ENCODE results near the gene ATP10D. TPM values are rescaled to one million over a fixed set of nuclear protein-coding genes. Genes with fewer than 3 reads are reported as not detected.

ATP10D gene
- total and polyA plus RNA-seq, 2 donors (not counting 3 experiments of a cell fraction or from before 2014, with no cell fraction given) = 34.1 to 40.2 TPM

- no peak for FAIRE-seq
- POLR2A ChIA-PET = no interaction called here
- BruUV-seq (replicated peaks) = no TSS peak
These were observed 20.1 kb downstream of the ATP10D start for GRCh38 chr4:47505147-47505546.

More at GRCh38 chr4:47505147-47505546, 20.1 kb downstream of the ATP10D start:
- Histone ChIP-seq H3K36me3 (ENCODE audit: control insufficient read depth in 2 of 2, extremely low read depth in 1 of 2, insufficient read depth in 2 of 2, low read length in 2 of 2) (no peaks in the 10 kb centered on the region), H3K4me3 (replicated peaks in 1 of 3; ENCODE audit: insufficient read depth in 1 of 3, low read depth in 1 of 3, low read length in 3 of 3) (no peak overlapping the region), H2AFZ (ENCODE audit: low read depth, low read length) (no peak overlapping the region), H3K9ac (replicated peaks; ENCODE audit: extremely low read depth, insufficient read depth, low read length) (no peak overlapping the region), H3K27me3 (ENCODE audit: control insufficient read depth in 2 of 2, insufficient read depth in 2 of 2, low read length in 2 of 2) (no peaks in the 10 kb centered on the region), H3K4me1 (ENCODE audit: control insufficient read depth, extremely low read depth, insufficient read depth, low read length) (peaks cover 1% of the 10 kb centered on the region), H3K9me1 (replicated peaks; ENCODE audit: control insufficient read depth, extremely low read depth, insufficient read depth, low read length) (no peaks in the 10 kb centered on the region), H3K4me2 (ENCODE audit: insufficient read depth, low read length) (no peak overlapping the region), H3K27ac (ENCODE audit: insufficient read depth, low read depth, low read length) (no peak overlapping the region), H3K9me3 (replicated peaks; ENCODE audit: control insufficient read depth, insufficient read depth, low read length) (no peaks in the 10 kb centered on the region), H4K20me1 (replicated peaks; ENCODE audit: control insufficient read depth, extremely low read depth, insufficient read depth, low read length) (no peaks in the 10 kb centered on the region), H3K79me2 (ENCODE audit: control insufficient read depth, insufficient read depth, low read length) (no peaks in the 10 kb centered on the region)
- dilution Hi-C loops (cut with MboI; ENCODE audit: extremely low pct_ligation_motif_present, low sequenced_read_pairs) = no loop called here
- no peak for TF ChIP-seq FOS (IDR thresholded peaks at IDR 0.05; ENCODE audit: borderline replicate concordance, insufficient read depth, low read length)
- no peak for TF ChIP-seq JUN (IDR thresholded peaks at IDR 0.05; ENCODE audit: borderline replicate concordance, insufficient read depth, insufficient read length, low read depth)
- TF ChIP-seq POLR2AphosphoS5 (IDR thresholded peaks at IDR 0.05; ENCODE audit: insufficient read depth, low read depth, low read length) = no peak
- no peak for TF ChIP-seq MYC (IDR thresholded peaks at IDR 0.05; ENCODE audit: low read depth, low read length)
- TF ChIP-seq EZH2 (IDR thresholded peaks at IDR 0.05; ENCODE audit: borderline replicate concordance, low read depth, low read length, severe bottlenecking) = no peak
- TF ChIP-seq, protein P1, sequence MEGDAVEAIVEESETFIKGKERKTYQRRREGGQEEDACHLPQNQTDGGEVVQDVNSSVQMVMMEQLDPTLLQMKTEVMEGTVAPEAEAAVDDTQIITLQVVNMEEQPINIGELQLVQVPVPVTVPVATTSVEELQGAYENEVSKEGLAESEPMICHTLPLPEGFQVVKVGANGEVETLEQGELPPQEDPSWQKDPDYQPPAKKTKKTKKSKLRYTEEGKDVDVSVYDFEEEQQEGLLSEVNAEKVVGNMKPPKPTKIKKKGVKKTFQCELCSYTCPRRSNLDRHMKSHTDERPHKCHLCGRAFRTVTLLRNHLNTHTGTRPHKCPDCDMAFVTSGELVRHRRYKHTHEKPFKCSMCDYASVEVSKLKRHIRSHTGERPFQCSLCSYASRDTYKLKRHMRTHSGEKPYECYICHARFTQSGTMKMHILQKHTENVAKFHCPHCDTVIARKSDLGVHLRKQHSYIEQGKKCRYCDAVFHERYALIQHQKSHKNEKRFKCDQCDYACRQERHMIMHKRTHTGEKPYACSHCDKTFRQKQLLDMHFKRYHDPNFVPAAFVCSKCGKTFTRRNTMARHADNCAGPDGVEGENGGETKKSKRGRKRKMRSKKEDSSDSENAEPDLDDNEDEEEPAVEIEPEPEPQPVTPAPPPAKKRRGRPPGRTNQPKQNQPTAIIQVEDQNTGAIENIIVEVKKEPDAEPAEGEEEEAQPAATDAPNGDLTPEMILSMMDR (IDR thresholded peaks at IDR 0.05; ENCODE audit: extremely low read depth in 1 of 2, insufficient read depth in 1 of 2, low read depth in 1 of 2, low read length in 2 of 2) = no peak
- TF ChIP-seq GATA2 (IDR thresholded peaks at IDR 0.05; ENCODE audit: insufficient read depth, insufficient read length, low read depth, low read length) = no peak
- no peak for TF ChIP-seq POLR2A (IDR thresholded peaks at IDR 0.05; ENCODE audit: low read depth, low read length)
- TF ChIP-seq MAX (IDR thresholded peaks at IDR 0.05; ENCODE audit: insufficient read depth, insufficient read length) = no peak
- intact Hi-C loops (cut with micrococcal nuclease) = no loop called here
- CTCF ChIA-PET = interaction anchor here (1.1 kb wide), 1 partner anchor 38 kb away, joined by 3 read pairs; no protein-coding TSS in a partner anchor
- no peak for DNase-seq (ENCODE audit: low read depth, low spot score)
